Neural progenitor cell (in vitro differentiated cells): Measurements from ENCODE around the gene GABPB2. TPM values are rescaled to one million over a fixed set of nuclear protein-coding genes. Genes with fewer than 3 reads are reported as not detected.
A peak's percentile ranks its signal among the peaks of the same experiment; 100 is the strongest.

ENCODE experiments used
- DNase-seq: peaks from one replicate; pipeline ENCODE4 v3.0.0-alpha.2; 2016; ENCODE audit warnings: low spot score
- H2AFZ ChIP-seq: fragments of 200-600 bp; sonication (generic); replicated peaks from 2 replicates; pipeline ENCODE4 v1.6.1; 2016; ENCODE audit warnings: antibody characterized with exemption
- H3F3A ChIP-seq: fragments of 200-600 bp; sonication (generic); 2 replicates; pipeline ENCODE4 v1.6.1; 2016; ENCODE audit warnings: antibody characterized with exemption, low read depth
- H3K27ac ChIP-seq: fragments of 200-600 bp; sonication (generic); 2 replicates; pipeline ENCODE4 v1.5.1; 2016; ENCODE audit warnings: mild to moderate bottlenecking
- H3K27me3 ChIP-seq: fragments of 200-600 bp; sonication (generic); 2 replicates; pipeline ENCODE4 v1.6.1; 2016; ENCODE audit warnings: mild to moderate bottlenecking, moderate library complexity
- H3K36me3 ChIP-seq: fragments of 200-600 bp; sonication (generic); 2 replicates; pipeline ENCODE4 v1.5.1; 2016
- H3K4me1 ChIP-seq: fragments of 200-600 bp; sonication (generic); 2 replicates; pipeline ENCODE4 v1.6.1; 2016; ENCODE audit warnings: mixed run types
- H3K4me2 ChIP-seq: fragments of 200-600 bp; sonication (generic); 2 replicates; pipeline ENCODE4 v1.6.1; 2016
- H3K4me3 ChIP-seq: fragments of 200-600 bp; sonication (generic); 2 replicates; pipeline ENCODE4 v1.5.1; 2016
- H3K79me2 ChIP-seq: fragments of 200-600 bp; sonication (generic); 2 replicates; pipeline ENCODE4 v1.6.1; 2016; ENCODE audit warnings: low read depth
- H3K9ac ChIP-seq: fragments of 200-600 bp; sonication (generic); 2 replicates; pipeline ENCODE4 v1.6.1; 2016
- H3K9me3 ChIP-seq: fragments of 200-600 bp; sonication (generic); 2 replicates; pipeline ENCODE4 v1.5.1; 2016; ENCODE audit warnings: low read depth
- H4K20me1 ChIP-seq: fragments of 200-600 bp; sonication (generic); 2 replicates; pipeline ENCODE4 v1.6.1; 2016; ENCODE audit warnings: low read depth
- H3K27ac Mint-ChIP-seq: 3 replicates; pipeline ENCODE4 v1.8.0; 2021; ENCODE audit warnings: mixed read lengths
- H3K27me3 Mint-ChIP-seq: 2 replicates; pipeline ENCODE4 v1.8.0; 2022; ENCODE audit warnings: low read depth, mild to moderate bottlenecking, inconsistent platforms, moderate library complexity, mixed read lengths; ENCODE audit not compliant: insufficient read depth
- H3K36me3 Mint-ChIP-seq: 3 replicates; pipeline ENCODE4 v1.8.0; 2021; ENCODE audit warnings: mixed read lengths
- H3K4me1 Mint-ChIP-seq: 3 replicates; pipeline ENCODE4 v1.8.0; 2021; ENCODE audit warnings: mixed read lengths
- H3K4me3 Mint-ChIP-seq: 3 replicates; pipeline ENCODE4 v1.8.0; 2021; ENCODE audit warnings: mild to moderate bottlenecking, moderate library complexity, mixed read lengths
- H3K9me3 Mint-ChIP-seq: 3 replicates; pipeline ENCODE4 v1.8.0; 2020; ENCODE audit warnings: mixed read lengths
- EZH2 ChIP-seq: fragments of 200-600 bp; sonication (generic); IDR thresholded peaks from 2 replicates; pipeline ENCODE4 v1.6.1; 2017; ENCODE audit warnings: antibody characterized with exemption, mild to moderate bottlenecking, moderate library complexity
- EZH2phosphoT487 ChIP-seq: fragments of 200-600 bp; sonication (generic); IDR thresholded peaks from 2 replicates; pipeline ENCODE4 v1.6.1; 2017; ENCODE audit warnings: antibody characterized with exemption
- total RNA-seq: library from RNA; depleted of rRNA; stranded (reverse); fragments of >200 nt; gene quantifications from 2 replicates; pipeline ENCODE4 v1.2.3, GENCODE V29; 2015; ENCODE audit warnings: low replicate concordance
- TF ChIP-seq, protein P1 (sequence below): fragments of 200-600 bp; sonication (generic); IDR thresholded peaks from 2 replicates; pipeline ENCODE4 v1.5.1; 2017; ENCODE audit warnings: antibody characterized with exemption, mild to moderate bottlenecking

Gene GABPB2
- total RNA-seq, 1 donor from 2014 or later, result 6.9 TPM

DNA sequence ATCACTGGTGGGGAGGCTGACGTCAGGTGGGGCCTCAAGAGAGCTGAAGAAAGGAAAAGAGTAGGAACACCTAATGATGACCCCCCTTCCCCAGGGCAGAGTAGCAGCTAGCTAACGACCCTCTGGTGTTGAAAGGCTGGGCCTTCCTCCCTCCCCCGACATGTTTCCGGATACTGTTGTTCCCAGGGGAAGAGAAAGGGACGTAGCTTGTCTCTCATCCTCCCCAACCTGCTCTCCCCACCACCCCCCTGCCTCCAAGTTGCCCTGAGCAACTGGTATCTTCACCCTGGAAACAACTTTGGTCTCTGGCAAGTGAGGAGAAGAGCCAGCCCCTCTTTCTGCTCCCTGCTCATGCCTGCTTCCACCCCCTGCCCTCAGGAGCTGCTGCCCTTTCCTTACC, 73.4 kb downstream of the GABPB2 start:
- Mint-ChIP-seq H3K9me3 (no peaks in the 10 kb centered on the region), H3K4me1 (peaks cover 39% of the 10 kb centered on the region), H3K36me3 (peaks cover 17% of the 10 kb centered on the region), H3K27ac (no peak overlapping the region), H3K27me3 (peaks cover 16% of the 10 kb centered on the region), H3K4me3 (peak overlapping the region; percentile 91)
- TF ChIP-seq EZH2phosphoT487 (no peak), EZH2 (no peak)
- TF ChIP-seq, protein P1, sequence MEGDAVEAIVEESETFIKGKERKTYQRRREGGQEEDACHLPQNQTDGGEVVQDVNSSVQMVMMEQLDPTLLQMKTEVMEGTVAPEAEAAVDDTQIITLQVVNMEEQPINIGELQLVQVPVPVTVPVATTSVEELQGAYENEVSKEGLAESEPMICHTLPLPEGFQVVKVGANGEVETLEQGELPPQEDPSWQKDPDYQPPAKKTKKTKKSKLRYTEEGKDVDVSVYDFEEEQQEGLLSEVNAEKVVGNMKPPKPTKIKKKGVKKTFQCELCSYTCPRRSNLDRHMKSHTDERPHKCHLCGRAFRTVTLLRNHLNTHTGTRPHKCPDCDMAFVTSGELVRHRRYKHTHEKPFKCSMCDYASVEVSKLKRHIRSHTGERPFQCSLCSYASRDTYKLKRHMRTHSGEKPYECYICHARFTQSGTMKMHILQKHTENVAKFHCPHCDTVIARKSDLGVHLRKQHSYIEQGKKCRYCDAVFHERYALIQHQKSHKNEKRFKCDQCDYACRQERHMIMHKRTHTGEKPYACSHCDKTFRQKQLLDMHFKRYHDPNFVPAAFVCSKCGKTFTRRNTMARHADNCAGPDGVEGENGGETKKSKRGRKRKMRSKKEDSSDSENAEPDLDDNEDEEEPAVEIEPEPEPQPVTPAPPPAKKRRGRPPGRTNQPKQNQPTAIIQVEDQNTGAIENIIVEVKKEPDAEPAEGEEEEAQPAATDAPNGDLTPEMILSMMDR, result no peak
- Histone ChIP-seq H3K79me2 (no peaks in the 10 kb centered on the region), H3K4me2 (peak overlapping the region; percentile 91), H3K36me3 (no peaks in the 10 kb centered on the region), H3K9ac (no peak overlapping the region), H3K27me3 (peaks cover 32% of the 10 kb centered on the region), H3K9me3 (no peaks in the 10 kb centered on the region), H3K4me3 (peak overlapping the region; percentile 8), H3F3A (peaks cover 27% of the 10 kb centered on the region), H4K20me1 (peaks cover 26% of the 10 kb centered on the region), H3K4me1 (peaks cover 30% of the 10 kb centered on the region), H2AFZ (no peak overlapping the region), H3K27ac (no peak overlapping the region)
- DNase-seq, result peak; percentile 29

DNA sequence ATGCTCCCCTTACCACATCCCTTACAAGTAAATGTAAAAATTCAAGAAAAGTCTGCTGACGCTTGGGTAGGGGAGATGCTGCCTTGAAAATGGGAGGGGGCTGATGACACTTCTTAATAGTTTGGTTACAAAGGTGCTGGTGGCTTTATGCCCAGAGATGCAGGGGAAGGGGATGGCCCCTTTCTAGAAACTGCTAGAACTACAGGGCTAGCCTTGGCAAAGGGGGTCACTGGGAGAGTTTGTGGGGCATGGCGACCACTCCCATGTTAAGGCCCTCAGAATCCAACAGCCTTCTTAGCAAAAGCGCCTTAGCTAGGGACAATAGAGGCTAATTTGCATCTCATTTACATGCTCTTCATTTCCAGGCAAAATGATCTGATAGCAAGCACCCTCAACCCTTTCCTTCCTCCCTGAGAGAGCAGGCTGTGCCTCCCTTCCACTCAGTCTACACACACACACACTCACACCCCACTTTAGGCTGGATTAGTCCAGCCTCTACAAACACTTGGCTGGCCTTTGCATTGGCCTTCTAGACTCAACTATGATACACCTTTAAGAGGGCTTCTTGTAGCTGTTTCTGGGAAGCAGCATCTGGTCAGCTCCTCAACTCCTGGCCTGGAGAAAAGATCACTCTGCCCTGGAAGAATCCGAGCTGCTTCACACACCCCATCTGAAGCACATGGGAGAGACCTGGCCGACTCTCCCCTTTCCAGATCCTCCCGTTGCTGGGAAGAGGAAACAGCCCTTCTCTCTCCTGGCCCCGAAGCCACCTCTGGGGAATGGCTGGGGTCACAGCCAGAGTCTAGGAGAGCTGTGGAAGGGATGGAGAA, 74.1 kb downstream of the GABPB2 start:
- Mint-ChIP-seq H3K4me3 (peak overlapping the region; percentile 91), H3K27me3 (peaks cover 16% of the 10 kb centered on the region), H3K9me3 (no peaks in the 10 kb centered on the region), H3K4me1 (peaks cover 39% of the 10 kb centered on the region), H3K27ac (peak overlapping the region; percentile 87), H3K36me3 (peaks cover 12% of the 10 kb centered on the region)
- Histone ChIP-seq H3F3A (peaks cover 27% of the 10 kb centered on the region), H2AFZ (no peak overlapping the region), H3K36me3 (no peaks in the 10 kb centered on the region), H3K9me3 (no peaks in the 10 kb centered on the region), H3K9ac (no peak overlapping the region), H3K79me2 (no peaks in the 10 kb centered on the region), H4K20me1 (peaks cover 26% of the 10 kb centered on the region), H3K27me3 (peaks cover 32% of the 10 kb centered on the region), H3K4me2 (peak overlapping the region; percentile 91), H3K4me3 (peak overlapping the region; percentile 91), H3K4me1 (peaks cover 30% of the 10 kb centered on the region), H3K27ac (no peak overlapping the region)
- DNase-seq, result peak; percentile 18
- TF ChIP-seq EZH2 (no peak), EZH2phosphoT487 (no peak)
- TF ChIP-seq, protein P1, result no peak

DNA sequence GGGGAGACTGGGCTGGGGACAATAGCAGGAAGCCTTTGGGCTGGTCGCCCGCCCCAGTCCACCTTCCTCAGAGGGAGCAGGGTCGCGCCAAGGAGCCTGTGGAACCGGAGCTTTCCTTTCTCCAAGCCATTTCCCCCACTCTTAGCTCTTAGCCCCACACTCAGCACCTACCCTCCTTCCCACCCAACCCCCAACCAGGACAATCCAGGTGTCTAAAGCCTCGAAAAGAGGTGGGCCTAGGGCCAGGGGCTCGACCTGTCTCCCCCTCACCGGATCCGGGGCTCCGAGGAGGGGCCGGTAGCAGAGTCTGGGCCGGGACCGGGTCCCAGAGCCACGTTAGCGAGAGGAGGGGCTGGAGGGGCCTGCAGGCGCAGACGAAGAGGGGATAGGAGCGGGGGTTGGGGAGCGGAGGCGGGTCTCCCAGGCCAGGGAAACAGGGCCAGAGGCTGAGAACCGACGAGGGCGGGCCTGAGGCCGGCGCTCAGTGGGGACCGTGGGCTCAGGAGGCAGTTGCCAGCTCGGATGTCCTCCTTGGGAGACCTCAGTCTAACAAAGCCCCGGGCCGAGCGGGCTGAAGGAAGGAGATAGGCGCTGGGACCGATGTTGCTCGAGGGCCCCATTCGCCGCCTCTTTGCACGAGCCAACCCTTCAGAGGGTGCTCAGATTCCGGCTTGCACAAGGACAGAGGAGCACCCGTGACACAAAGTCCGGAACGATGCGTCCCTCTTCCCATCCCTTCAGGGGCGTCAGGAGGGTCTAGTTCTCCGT, 74.9 kb downstream of the GABPB2 start:
- peak; percentile 58 for DNase-seq
- H3K27me3 Mint-ChIP-seq, result peaks cover 16% of the 10 kb centered on the region

More for the DNA sequence above, 74.9 kb downstream of the GABPB2 start:
- TF ChIP-seq EZH2phosphoT487 (peak; percentile 15), EZH2 (no peak)
- TF ChIP-seq, protein P1, result no peak
- Histone ChIP-seq H3F3A (peaks cover 27% of the 10 kb centered on the region), H3K36me3 (no peaks in the 10 kb centered on the region), H3K9ac (peak overlapping the region; percentile 58), H3K9me3 (no peaks in the 10 kb centered on the region), H3K27me3 (peaks cover 32% of the 10 kb centered on the region), H4K20me1 (peaks cover 26% of the 10 kb centered on the region), H3K79me2 (no peaks in the 10 kb centered on the region), H3K4me2 (peak overlapping the region; percentile 91), H3K27ac (no peak overlapping the region), H2AFZ (peak overlapping the region; percentile 95), H3K4me1 (peaks cover 30% of the 10 kb centered on the region), H3K4me3 (peak overlapping the region; percentile 91)
- Mint-ChIP-seq H3K9me3 (no peaks in the 10 kb centered on the region), H3K36me3 (peaks cover 10% of the 10 kb centered on the region), H3K4me3 (peak overlapping the region; percentile 91), H3K4me1 (peaks cover 39% of the 10 kb centered on the region), H3K27ac (no peak overlapping the region)
